ENCODE data around the gene CARMIL1. TPM values are rescaled to one million over a fixed set of nuclear protein-coding genes. Genes with fewer than 3 reads are reported as not detected.

CARMIL1 gene
- total and polyA plus RNA-seq, 2 of the 8 experiments (the other 6 are each of a cell fraction or from before 2014, with no cell fraction given) = 20.3 to 40.4 TPM

GRCh38 chr6:25295651-25296050 lies 16.5 kb downstream of the CARMIL1 start (continued):
- no peak for TF ChIP-seq ATF2 (IDR thresholded peaks at IDR 0.05; ENCODE audit: low read length)
- no peak for TF ChIP-seq RFX5 (IDR thresholded peaks at IDR 0.05; ENCODE audit: borderline replicate concordance, low read depth, low read length)
- no peak for TF ChIP-seq POU5F1 (IDR thresholded peaks at IDR 0.05; ENCODE audit: low read depth, low read length)
- TF ChIP-seq JUN (IDR thresholded peaks at IDR 0.05; ENCODE audit: low read depth, low read length) = no peak
- no peak for TF ChIP-seq SP1 (IDR thresholded peaks at IDR 0.05; ENCODE audit: low read depth, low read length)
- no peak for TF ChIP-seq SUZ12 (IDR thresholded peaks at IDR 0.05; ENCODE audit: low read length)
- TF ChIP-seq RBBP5 (IDR thresholded peaks at IDR 0.05; ENCODE audit: borderline replicate concordance, low read depth, low read length) = no peak

Data from H1 (cell line).